Muscle layer of duodenum (tissue), 2 donors: ENCODE results near the gene RNF144A.

Source experiments
- H3K27ac ChIP-seq: one replicate; pipeline ENCODE4 v1.7.0; 2013; ENCODE audit warnings: mild to moderate bottlenecking, low read length
- H3K27me3 ChIP-seq: one replicate; pipeline ENCODE4 v1.7.0; 2013; ENCODE audit warnings: low read depth, mild to moderate bottlenecking, control low read depth, low read length
- H3K36me3 ChIP-seq, 2 donors: one replicate each; pipeline ENCODE4 v1.7.0; 2013; ENCODE audit warnings: low read length in 2 of 2, control low read depth in 1 of 2, mild to moderate bottlenecking in 1 of 2; ENCODE audit not compliant: insufficient read depth in 2 of 2, control insufficient read depth in 1 of 2
- H3K4me1 ChIP-seq, 2 donors: one replicate each; pipeline ENCODE4 v1.7.0; 2013; ENCODE audit warnings: low read length in 2 of 2, mild to moderate bottlenecking in 2 of 2, control low read depth in 1 of 2, moderate library complexity in 1 of 2; ENCODE audit not compliant: insufficient read depth in 2 of 2, control insufficient read depth in 1 of 2
- H3K4me3 ChIP-seq, 2 donors: one replicate each; pipeline ENCODE4 v1.7.0; 2013; ENCODE audit warnings: low read length in 2 of 2, low read depth in 1 of 2, mild to moderate bottlenecking in 1 of 2
- H3K9me3 ChIP-seq, 2 donors: one replicate each; pipeline ENCODE4 v1.7.0; 2013; ENCODE audit warnings: low read length in 2 of 2, control low read depth in 1 of 2, mild to moderate bottlenecking in 1 of 2; ENCODE audit not compliant: control insufficient read depth in 1 of 2
- donor health status: healthy.

Gene RNF144A

GRCh38 chr2:6917071-6917760 lies at the start of gene RNF144A:
Gene RNF144A (plus strand): TSS chr2:6917412. CDS start chr2:6996927, 79,515 bp downstream.
- Histone ChIP-seq H3K9me3 (no peaks in the 10 kb centered on the region), H3K36me3 (no peaks in the 10 kb centered on the region), H3K4me1 (peaks cover 0 to 15% of the 10 kb centered on the region in 2 donors), H3K27ac (no peak within 1 kb of the TSS), H3K27me3 (no peaks in the 10 kb centered on the region), H3K4me3 (peak within 1 kb of the TSS; percentile 37 to 75)

- Histone ChIP-seq H3K9me3 (no peaks in the 10 kb centered on the region), H3K36me3 (no peaks in the 10 kb centered on the region), H3K4me1 (peaks cover 0 to 4% of the 10 kb centered on the region in 2 donors), H3K27me3 (no peaks in the 10 kb centered on the region), H3K4me3 (no peak overlapping the region), H3K27ac (no peak overlapping the region)
Measured at GRCh38 chr2:6872394-6872793, 44.8 kb upstream of the RNF144A start.

GRCh38 chr2:6874032-6874431 lies 43.2 kb upstream of the RNF144A start:
- H3K36me3 ChIP-seq, result no peaks in the 10 kb centered on the region
- H3K27me3 ChIP-seq, result no peaks in the 10 kb centered on the region
- no peak overlapping the region for H3K27ac ChIP-seq
- H3K9me3 ChIP-seq, result no peaks in the 10 kb centered on the region
- no peak overlapping the region for H3K4me3 ChIP-seq
- peaks cover 0 to 13% of the 10 kb centered on the region in 2 donors for H3K4me1 ChIP-seq

- Histone ChIP-seq H3K4me1 (peaks cover 0 to 13% of the 10 kb centered on the region in 2 donors), H3K27ac (no peak overlapping the region), H3K9me3 (no peaks in the 10 kb centered on the region), H3K27me3 (no peaks in the 10 kb centered on the region), H3K4me3 (no peak overlapping the region), H3K36me3 (no peaks in the 10 kb centered on the region)
Measured at GRCh38 chr2:6876309-6876708, 40.9 kb upstream of the RNF144A start.

- peaks cover 0 to 13% of the 10 kb centered on the region in 2 donors for H3K4me1 ChIP-seq
Measured at GRCh38 chr2:6877402-6878304, 39.6 kb upstream of the RNF144A start, which contains the start of gene RSAD2. Gene RSAD2 (plus strand): TSS chr2:6877777. CDS start chr2:6877801, 24 bp downstream.

GRCh38 chr2:6878549-6878948 lies 38.7 kb upstream of the RNF144A start:
- Histone ChIP-seq H3K36me3 (no peaks in the 10 kb centered on the region), H3K27me3 (no peaks in the 10 kb centered on the region), H3K9me3 (no peaks in the 10 kb centered on the region), H3K27ac (no peak overlapping the region), H3K4me1 (peaks cover 0 to 13% of the 10 kb centered on the region in 2 donors), H3K4me3 (peak overlapping the region; percentile 71 to 79)

More at GRCh38 chr2:6877402-6878304, 39.6 kb upstream of the RNF144A start, which contains the start of gene RSAD2:
- Histone ChIP-seq H3K9me3 (no peaks in the 10 kb centered on the region), H3K36me3 (no peaks in the 10 kb centered on the region), H3K27ac (peak within 1 kb of the TSS; percentile 33), H3K4me3 (peak within 1 kb of the TSS; percentile 71 to 79), H3K27me3 (no peaks in the 10 kb centered on the region)

- Histone ChIP-seq H3K4me1 (peaks cover 0 to 13% of the 10 kb centered on the region in 2 donors), H3K27me3 (no peaks in the 10 kb centered on the region), H3K27ac (no peak overlapping the region), H3K4me3 (no peak overlapping the region), H3K36me3 (no peaks in the 10 kb centered on the region), H3K9me3 (no peaks in the 10 kb centered on the region)
Measured at GRCh38 chr2:6879011-6879410, 38.2 kb upstream of the RNF144A start.

- Histone ChIP-seq H3K9me3 (no peaks in the 10 kb centered on the region), H3K36me3 (no peaks in the 10 kb centered on the region), H3K27ac (no peak overlapping the region), H3K4me1 (peaks cover 0 to 13% of the 10 kb centered on the region in 2 donors), H3K27me3 (no peaks in the 10 kb centered on the region), H3K4me3 (no peak overlapping the region)
Measured at GRCh38 chr2:6880200-6880733, 36.9 kb upstream of the RNF144A start.

- Histone ChIP-seq H3K9me3 (no peaks in the 10 kb centered on the region), H3K4me1 (peaks cover 0 to 13% of the 10 kb centered on the region in 2 donors), H3K27ac (no peak overlapping the region), H3K36me3 (no peaks in the 10 kb centered on the region), H3K27me3 (no peaks in the 10 kb centered on the region), H3K4me3 (no peak overlapping the region)
Measured at GRCh38 chr2:6881046-6881445, 36.2 kb upstream of the RNF144A start.

- H3K4me3 ChIP-seq, result no peak overlapping the region
- no peaks in the 10 kb centered on the region for H3K9me3 ChIP-seq
- H3K4me1 ChIP-seq, result peaks cover 0 to 13% of the 10 kb centered on the region in 2 donors
- no peaks in the 10 kb centered on the region for H3K36me3 ChIP-seq
- no peak overlapping the region for H3K27ac ChIP-seq
- no peaks in the 10 kb centered on the region for H3K27me3 ChIP-seq
Measured at GRCh38 chr2:6881516-6881915, 35.7 kb upstream of the RNF144A start.
